ENCODE results near the gene PER1. TPM values are rescaled to one million over a fixed set of nuclear protein-coding genes. Genes with fewer than 3 reads are reported as not detected.

Gene PER1
- total RNA-seq, 4 donors from 2014 or later, result 85.2 to 148 (median 137) TPM

- intact Hi-C loops (cut with DNase I), result loop anchor here (10.0 kb wide), 2 partner anchors 60 to 100 kb away; no protein-coding TSS in a partner anchor
- H3K9me3 ChIP-seq, result no peaks in the 10 kb centered on the region
- WGBS, 2 donors, result 5% methylated on average over 17 to 24 of the region's 24 CpGs
Measured at GRCh38 chr17:8124350-8125153, 27.7 kb downstream of the PER1 start.

DNA sequence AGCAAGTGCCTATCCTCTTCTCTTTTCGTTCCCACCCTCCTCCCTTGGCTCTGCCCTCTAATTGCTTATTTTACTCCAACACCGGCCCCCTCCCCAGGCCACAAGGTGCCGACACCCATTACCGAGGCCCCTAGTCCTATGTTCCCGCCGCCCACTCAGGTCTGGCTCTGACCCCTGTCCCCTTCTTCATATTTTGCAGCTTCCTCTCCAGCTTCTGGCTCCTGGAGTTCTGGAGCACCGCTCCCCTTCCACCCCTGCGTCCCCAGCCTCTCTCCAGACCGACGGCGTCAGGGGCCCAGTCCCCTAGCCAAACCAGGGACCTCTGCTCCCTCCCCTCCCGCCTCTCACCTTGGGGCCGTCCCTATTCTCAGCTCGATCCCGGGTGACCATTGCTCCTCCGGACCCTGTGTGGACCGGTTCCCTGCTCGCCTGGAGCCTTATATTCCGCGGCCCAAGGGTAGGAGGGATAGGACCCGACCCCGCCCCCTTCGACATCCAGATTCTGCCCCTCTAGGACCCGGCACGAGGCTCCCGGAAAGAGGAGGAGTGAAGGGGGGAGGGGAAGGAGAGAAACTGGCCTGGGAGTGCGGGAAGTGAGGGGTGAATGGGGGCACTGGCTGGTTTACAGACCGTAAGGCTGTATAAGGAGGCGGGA lies 28.4 kb downstream of the PER1 start, which contains the start of gene HES7:
TSS of gene HES7 (minus strand) at position 412 of the 655 bp plus-strand sequence. CDS start at position 390, 22 bp downstream.
- Histone ChIP-seq H3K36me3 (no peaks in the 10 kb centered on the region), H3K4me1 (peaks cover 48 to 56% of the 10 kb centered on the region in 2 donors), H3K27me3 (peaks cover 5% of the 10 kb centered on the region), H3K27ac (peak within 1 kb of the TSS in 1 of 3 donors; percentile 52), H3K4me3 (replicated peaks in 1 of 3) (peak within 1 kb of the TSS in 1 of 3 donors; percentile 42), H3K9me3 (no peaks in the 10 kb centered on the region)
- peak in 1 of 2 donors; percentile 36 for DNase-seq
- WGBS, 2 donors, result 2% methylated on average over 24 to 28 of the region's 29 CpGs
- intact Hi-C loops (cut with DNase I), result loop anchor here (10.0 kb wide), 2 partner anchors 61 to 101 kb away; no protein-coding TSS in a partner anchor
- TF ChIP-seq, protein P1, sequence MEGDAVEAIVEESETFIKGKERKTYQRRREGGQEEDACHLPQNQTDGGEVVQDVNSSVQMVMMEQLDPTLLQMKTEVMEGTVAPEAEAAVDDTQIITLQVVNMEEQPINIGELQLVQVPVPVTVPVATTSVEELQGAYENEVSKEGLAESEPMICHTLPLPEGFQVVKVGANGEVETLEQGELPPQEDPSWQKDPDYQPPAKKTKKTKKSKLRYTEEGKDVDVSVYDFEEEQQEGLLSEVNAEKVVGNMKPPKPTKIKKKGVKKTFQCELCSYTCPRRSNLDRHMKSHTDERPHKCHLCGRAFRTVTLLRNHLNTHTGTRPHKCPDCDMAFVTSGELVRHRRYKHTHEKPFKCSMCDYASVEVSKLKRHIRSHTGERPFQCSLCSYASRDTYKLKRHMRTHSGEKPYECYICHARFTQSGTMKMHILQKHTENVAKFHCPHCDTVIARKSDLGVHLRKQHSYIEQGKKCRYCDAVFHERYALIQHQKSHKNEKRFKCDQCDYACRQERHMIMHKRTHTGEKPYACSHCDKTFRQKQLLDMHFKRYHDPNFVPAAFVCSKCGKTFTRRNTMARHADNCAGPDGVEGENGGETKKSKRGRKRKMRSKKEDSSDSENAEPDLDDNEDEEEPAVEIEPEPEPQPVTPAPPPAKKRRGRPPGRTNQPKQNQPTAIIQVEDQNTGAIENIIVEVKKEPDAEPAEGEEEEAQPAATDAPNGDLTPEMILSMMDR (IDR thresholded peaks at IDR 0.05), result no peak
- no peak for TF ChIP-seq POLR2A (IDR thresholded peaks at IDR 0.05)

More at GRCh38 chr17:8124350-8125153, 27.7 kb downstream of the PER1 start:
- Histone ChIP-seq H3K36me3 (no peaks in the 10 kb centered on the region), H3K27me3 (peaks cover 5% of the 10 kb centered on the region), H3K27ac (no peak overlapping the region), H3K4me3 (replicated peaks in 1 of 3) (peak overlapping the region in 1 of 3 donors; percentile 42), H3K4me1 (peaks cover 48 to 56% of the 10 kb centered on the region in 2 donors)
- DNase-seq, result no peak
- TF ChIP-seq, protein P1 (IDR thresholded peaks at IDR 0.05), result no peak
- TF ChIP-seq POLR2A (IDR thresholded peaks at IDR 0.05), result no peak

DNA sequence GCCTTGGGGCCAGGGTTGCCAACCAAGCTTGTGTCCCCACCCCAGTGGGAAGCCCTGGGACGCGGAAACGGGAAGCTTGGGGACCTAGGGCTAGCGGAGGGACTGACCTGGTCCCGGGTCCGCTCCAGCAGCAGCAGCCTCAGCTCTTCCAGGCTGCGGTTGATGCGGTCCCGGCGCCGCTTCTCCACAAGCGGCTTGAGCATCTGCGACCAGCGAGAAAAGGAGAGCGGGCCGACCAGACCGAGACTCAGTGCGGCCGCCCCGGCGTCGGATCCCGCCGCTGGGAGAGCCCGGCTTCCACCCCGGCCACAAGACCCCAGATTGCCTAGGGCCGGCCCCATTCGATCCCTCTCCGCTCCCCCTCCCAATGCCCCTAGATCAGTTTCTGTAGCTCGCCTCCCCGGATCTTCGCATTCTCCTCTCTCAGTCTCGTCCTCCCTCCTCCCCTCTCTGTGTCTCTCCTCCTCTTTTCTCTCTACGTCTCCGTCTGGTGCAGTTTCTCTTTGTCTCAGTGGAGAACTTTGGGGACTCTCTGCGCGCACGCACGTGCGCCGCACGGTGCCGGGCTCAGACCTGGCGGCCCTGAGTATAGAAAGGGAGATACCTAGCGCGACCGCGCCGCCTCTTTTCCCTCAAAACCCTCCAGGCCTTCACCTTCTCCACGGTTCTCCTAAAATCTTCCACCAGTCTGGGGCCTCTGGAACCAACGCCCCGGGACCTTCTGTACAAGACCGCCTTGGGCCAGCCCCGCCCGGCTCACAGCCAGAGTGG lies 29.1 kb downstream of the PER1 start:
- peaks cover 53 to 60% of the 10 kb centered on the region in 2 donors for H3K4me1 ChIP-seq
- intact Hi-C loops (cut with DNase I), result loop anchor here (10.0 kb wide), 2 partner anchors 62 to 102 kb away; no protein-coding TSS in a partner anchor
- peaks cover 5% of the 10 kb centered on the region for H3K27me3 ChIP-seq
- peak overlapping the region in 1 of 3 donors; percentile 42 for H3K4me3 ChIP-seq (replicated peaks in 1 of 3)
- H3K9me3 ChIP-seq, result no peaks in the 10 kb centered on the region
- H3K27ac ChIP-seq, result peak overlapping the region in 1 of 3 donors; percentile 52
- H3K36me3 ChIP-seq, result no peaks in the 10 kb centered on the region
- peak; percentile 43 to 55 for DNase-seq
- TF ChIP-seq, protein P1 (IDR thresholded peaks at IDR 0.05), result no peak
- TF ChIP-seq POLR2A (IDR thresholded peaks at IDR 0.05), result no peak
- 1 to 2% methylated on average over 35 to 50 of the region's 55 CpGs for WGBS, 2 donors

GRCh38 chr17:8122422-8122923 lies 29.7 kb downstream of the PER1 start:
- Histone ChIP-seq H3K27ac (peak overlapping the region in 1 of 3 donors; percentile 63), H3K27me3 (peaks cover 5% of the 10 kb centered on the region), H3K4me1 (peaks cover 58 to 66% of the 10 kb centered on the region in 2 donors), H3K9me3 (no peaks in the 10 kb centered on the region), H3K36me3 (no peaks in the 10 kb centered on the region), H3K4me3 (replicated peaks in 1 of 3) (peak overlapping the region in 1 of 3 donors; percentile 42)
- DNase-seq, result no peak
- 1% methylated on average over 29 of the region's 29 CpGs for WGBS, 2 donors
- TF ChIP-seq, protein P1 (IDR thresholded peaks at IDR 0.05), result no peak
- TF ChIP-seq POLR2A (IDR thresholded peaks at IDR 0.05), result no peak
- intact Hi-C loops (cut with DNase I), result loop anchor here (10.0 kb wide), 2 partner anchors 62 to 102 kb away; no protein-coding TSS in a partner anchor

Measured in thyroid gland (tissue), 4 donors.